HepG2 (cell line): Measurements from ENCODE around the gene CARMIL1. TPM values are rescaled to one million over a fixed set of nuclear protein-coding genes. Genes with fewer than 3 reads are reported as not detected.

Experiments
- ATAC-seq: fragments of 200-7000 bp; cut with Tn5 transposase; 3 replicates; pipeline ENCODE4 v1.9.1; 2020; ENCODE audit warnings: mild to moderate bottlenecking, moderate library complexity
- BruUV-seq: library from RNA; stranded (reverse); fragments of 400-500 nt; replicated peaks from 2 replicates; lab custom pipeline; 2021; lab: Mats Ljungman, UMichigan
- CTCF ChIA-PET: fragments of 300-600 bp; formaldehyde crosslinking; extraction: SDS; loops from one replicate; lab custom pipeline; 2021; ENCODE audit warnings: low total read pairs, inconsistent platforms, low intra/inter-chr PET ratio; lab: Yijun Ruan, JAX
- POLR2A ChIA-PET: fragments of 350-600 bp; sonication (Branson Sonifier 250); formaldehyde crosslinking; loops from one replicate; lab custom pipeline; 2020; ENCODE audit warnings: antibody characterized with exemption, inconsistent platforms; lab: Yijun Ruan, JAX
- DNase-seq: peaks from one replicate; pipeline ENCODE4 v3.0.0-alpha.2; 2015; ENCODE audit warnings: low spot score
- FAIRE-seq: peaks from 3 replicates; lab custom pipeline; 2011; peaks lifted over from hg19 to GRCh38; lab: Jason Lieb, UNC
- H2AFZ ChIP-seq: one replicate; pipeline ENCODE4 v1.6.1; 2011; ENCODE audit warnings: low read length, inconsistent platforms
- H3K27ac ChIP-seq: fragments of 300-600 bp; 3 replicates; pipeline ENCODE4 v1.8.0; 2011; ENCODE audit warnings: mixed run types, mild to moderate bottlenecking, mixed read lengths, low read length, inconsistent platforms; ENCODE audit not compliant: insufficient read depth; ENCODE audit errors: extremely low read length
- H3K27me3 ChIP-seq, 2 experiments: fragments of 200-600 bp in 1 of 2; 2 replicates in 1 of 2; 3 replicates in 1 of 2; pipeline versions ENCODE4 v1.6.0 to v1.8.0; 2011; ENCODE audit warnings: low read length in 2 of 2, mild to moderate bottlenecking in 2 of 2, moderate library complexity in 2 of 2, inconsistent platforms in 1 of 2; ENCODE audit not compliant: insufficient read depth in 2 of 2, control insufficient read depth in 1 of 2
- H3K36me3 ChIP-seq, 2 experiments: fragments of 200-600 bp in 1 of 2; replicated peaks in 1 of 2; 2 replicates in 1 of 2; 3 replicates in 1 of 2; pipeline versions ENCODE4 v1.5.1 to v1.8.0; 2011; ENCODE audit warnings: low read length in 2 of 2, inconsistent platforms in 1 of 2; ENCODE audit not compliant: insufficient read depth in 2 of 2, control insufficient read depth in 1 of 2
- H3K4me1 ChIP-seq: 2 replicates; pipeline ENCODE4 v1.5.1; 2012; ENCODE audit warnings: low read length, inconsistent platforms; ENCODE audit not compliant: insufficient read depth
- H3K4me2 ChIP-seq: 2 replicates; pipeline ENCODE4 v1.6.0; 2011; ENCODE audit warnings: low read depth, low read length, inconsistent platforms
- H3K4me3 ChIP-seq, 3 experiments: fragments of 200-600 bp in 1 of 3; sonication (generic), shearing (Covaris generic) in 1 of 3; replicated peaks in 1 of 3; 2 replicates each; pipeline ENCODE4 v1.5.1; 2011 to 2016; ENCODE audit warnings: low read length in 3 of 3, inconsistent platforms in 2 of 3, low read depth in 2 of 3, mild to moderate bottlenecking in 2 of 3, control low read depth in 1 of 3, mixed read lengths in 1 of 3; ENCODE audit not compliant: insufficient read depth in 1 of 3
- H3K79me2 ChIP-seq: one replicate; pipeline ENCODE4 v1.6.1; 2011; ENCODE audit warnings: low read length, inconsistent platforms; ENCODE audit not compliant: insufficient read depth
- H3K9ac ChIP-seq: 2 replicates; pipeline ENCODE4 v1.6.0; 2011; ENCODE audit warnings: mild to moderate bottlenecking, low read depth, low read length, inconsistent platforms; ENCODE audit not compliant: insufficient read depth
- H3K9me3 ChIP-seq: 2 replicates; pipeline ENCODE4 v1.5.1; 2012; ENCODE audit warnings: mild to moderate bottlenecking, low read length
- H4K20me1 ChIP-seq: 2 replicates; pipeline ENCODE4 v1.6.0; 2011; ENCODE audit warnings: inconsistent platforms, mild to moderate bottlenecking, low read length, moderate library complexity; ENCODE audit not compliant: insufficient read depth
- ATF7-NPFF ChIP-seq: sonication (generic); formaldehyde crosslinking; IDR thresholded peaks from 2 replicates; pipeline ENCODE4 v1.8.1; 2023; ENCODE audit warnings: mild to moderate bottlenecking, low read depth, missing genetic modification reagents, moderate library complexity
- CENPBD1 ChIP-seq: sonication (generic); formaldehyde crosslinking; IDR thresholded peaks from 2 replicates; pipeline ENCODE4 v1.8.0; 2022; ENCODE audit warnings: missing genetic modification reagents, low read depth, mild to moderate bottlenecking, borderline replicate concordance
- ELK4 ChIP-seq: sonication (generic); formaldehyde crosslinking; IDR thresholded peaks from 2 replicates; pipeline ENCODE4 v1.9.0; 2021; ENCODE audit warnings: missing genetic modification reagents, borderline replicate concordance
- HNRNPLL ChIP-seq: fragments of 200-400 bp; formaldehyde crosslinking; IDR thresholded peaks from 2 replicates; pipeline ENCODE4 v1.6.1; 2017; ENCODE audit warnings: mild to moderate bottlenecking, low read depth, low read length; ENCODE audit not compliant: poor library complexity, severe bottlenecking
- KDM4B ChIP-seq: sonication (generic); formaldehyde crosslinking; IDR thresholded peaks from 2 replicates; pipeline ENCODE4 v1.4.0; 2020; ENCODE audit warnings: missing genetic modification reagents
- NR2C2 ChIP-seq: sonication (generic); formaldehyde crosslinking; IDR thresholded peaks from 2 replicates; pipeline ENCODE4 v1.4.0; 2020; ENCODE audit warnings: missing genetic modification reagents, mild to moderate bottlenecking, moderate library complexity, borderline replicate concordance
- PRPF4 ChIP-seq: fragments of 200-400 bp; formaldehyde crosslinking; IDR thresholded peaks from 2 replicates; pipeline ENCODE4 v1.6.1; 2016; ENCODE audit warnings: low read length, low read depth; ENCODE audit not compliant: poor library complexity, severe bottlenecking
- RNF2 ChIP-seq: fragments of 450-650 bp; conservative IDR thresholded peaks from 2 replicates; pipeline ENCODE4 v1.6.1; 2016; ENCODE audit warnings: low read depth
- SMAD1 ChIP-seq: sonication (generic); formaldehyde crosslinking; IDR thresholded peaks from 2 replicates; pipeline ENCODE4 v1.4.0; 2020; ENCODE audit warnings: missing genetic modification reagents, low read depth, mild to moderate bottlenecking, borderline replicate concordance
- SNRNP70 ChIP-seq: fragments of 200-400 bp; formaldehyde crosslinking; IDR thresholded peaks from 2 replicates; pipeline ENCODE4 v1.6.1; 2017; ENCODE audit warnings: mild to moderate bottlenecking, low read depth, low read length, moderate library complexity
- SOX13 ChIP-seq, 3 experiments: fragments of 450-650 bp in 1 of 3; sonication (generic) in 1 of 3; formaldehyde crosslinking in 1 of 3; IDR thresholded peaks in 2 of 3; conservative IDR thresholded peaks in 1 of 3; 2 replicates each; pipeline versions ENCODE4 v1.5.0 to v1.6.1; 2016 to 2020; ENCODE audit warnings: antibody characterized with exemption in 1 of 3, mild to moderate bottlenecking in 1 of 3, missing compliant biosample characterization in 1 of 3, missing genetic modification reagents in 1 of 3, moderate library complexity in 1 of 3
- TAF15 ChIP-seq: fragments of 200-400 bp; formaldehyde crosslinking; IDR thresholded peaks from one replicate; pipeline ENCODE4 v1.6.1; 2018; ENCODE audit warnings: mild to moderate bottlenecking, low read depth, low read length; ENCODE audit not compliant: poor library complexity, severe bottlenecking
- YEATS2 ChIP-seq: sonication (generic); formaldehyde crosslinking; IDR thresholded peaks from 2 replicates; pipeline ENCODE4 v1.4.0; 2020; ENCODE audit warnings: missing genetic modification reagents, borderline replicate concordance
- ZNF3 ChIP-seq: IDR thresholded peaks from 2 replicates; pipeline ENCODE4 v1.7.0; 2017; ENCODE audit warnings: inconsistent platforms
- ZNF607 ChIP-seq: sonication (generic); formaldehyde crosslinking; IDR thresholded peaks from 2 replicates; pipeline ENCODE4 v1.5.1; 2020; ENCODE audit warnings: missing genetic modification reagents, mild to moderate bottlenecking, borderline replicate concordance
- ZNF678 ChIP-seq: sonication (generic); formaldehyde crosslinking; IDR thresholded peaks from 2 replicates; pipeline ENCODE4 v1.4.0; 2020; ENCODE audit warnings: mild to moderate bottlenecking, missing genetic modification reagents
- whole genome bisulfite sequencing: methylation state at CpG from one replicate; pipeline ENCODE4 v1.1.6; 2017; ENCODE audit warnings: low lambda C conversion rate; 5-methylcytosine and 5-hydroxymethylcytosine counted together
- in situ Hi-C: cut with HindIII; loops from 2 replicates; pipeline ENCODE4 v1.10.0; 2017; ENCODE audit warnings: low pct_unique_long_range_greater_than_20kb; ENCODE audit not compliant: extremely low pct_ligation_motif_present
- intact Hi-C: fragments of 100-400 bp; cut with micrococcal nuclease; formaldehyde crosslinking; loops from one replicate; pipeline ENCODE4 v1.10.0; 2022; ENCODE audit not compliant: unreplicated experiment
- polyA plus RNA-seq, 8 experiments: library from polyadenylated mRNA; depleted of rRNA in 3 of 8; stranded (reverse) in 7 of 8; unstranded in 1 of 8; fragments of >200 nt; fragmentation: Illumina TruSeq in 4 of 8; extraction: Trizol in 4 of 8; gene quantifications; 2 replicates each; pipeline versions ENCODE4 v1.2.1 to v1.2.3, GENCODE V29; 2011 to 2016; ENCODE audit warnings: low read depth in 4 of 8, missing spikeins in 1 of 8, mixed read lengths in 1 of 8; ENCODE audit not compliant: insufficient read depth in 1 of 8
- total RNA-seq, 5 experiments: library from RNA; depleted of rRNA; stranded (reverse); fragments of >200 nt; fragmentation: Illumina TruSeq; extraction: Trizol; gene quantifications; 2 replicates each; pipeline ENCODE4 v1.2.3, GENCODE V29; 2016; ENCODE audit warnings: low read depth in 1 of 5
- TF ChIP-seq, protein P1 (sequence below): sonication (generic); formaldehyde crosslinking; IDR thresholded peaks from 2 replicates; pipeline ENCODE4 v1.4.0; 2020; ENCODE audit warnings: missing genetic modification reagents, low read depth, mild to moderate bottlenecking, borderline replicate concordance
- TF ChIP-seq, protein P2 (sequence below): sonication (generic); formaldehyde crosslinking; IDR thresholded peaks from 2 replicates; pipeline ENCODE4 v1.5.0; 2020; ENCODE audit warnings: missing genetic modification reagents

CARMIL1 gene
- total and polyA plus RNA-seq, 2 of the 13 experiments (the other 11 are each of a cell fraction or from before 2014, with no cell fraction given) = 1.8 to 2.6 TPM

- no peak for TF ChIP-seq SNRNP70
- TF ChIP-seq SMAD1 (CRISPR knock-in tag) = no peak
- no peak for TF ChIP-seq HNRNPLL
These were observed 224.5 kb downstream of the CARMIL1 start (continued) for GRCh38 chr6:25503686-25504085.

DNA sequence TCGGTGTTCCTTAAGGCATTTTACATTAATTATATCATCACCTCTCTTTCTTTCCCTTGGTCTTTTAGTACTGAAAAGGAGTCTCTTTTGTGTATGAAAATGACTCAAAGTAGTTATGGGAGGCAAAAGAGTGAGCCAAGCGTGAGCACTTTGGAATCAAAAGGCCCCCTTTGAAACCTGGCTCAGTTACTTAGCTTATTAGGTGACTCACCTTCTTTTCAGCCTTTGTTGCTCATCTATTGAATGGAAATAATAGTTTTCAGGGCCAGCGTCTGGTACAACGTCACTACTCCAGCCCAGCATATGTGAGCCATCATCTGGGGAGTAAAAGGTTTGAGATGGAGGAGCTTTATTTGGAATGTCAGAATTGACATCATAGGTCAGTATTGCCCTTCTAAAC, 225.5 kb downstream of the CARMIL1 start:
- DNase-seq (no peak), ATAC-seq (no peak), FAIRE-seq (no peak)
- H3K4me1 ChIP-seq = no peaks in the 10 kb centered on the region
- no peaks in the 10 kb centered on the region for H3K27me3 ChIP-seq
- H3K79me2 ChIP-seq = no peaks in the 10 kb centered on the region
- intact Hi-C loops (no loop called here), in situ Hi-C loops (no loop called here)
- H3K4me3 ChIP-seq = no peak overlapping the region
- H2AFZ ChIP-seq = no peak overlapping the region
- no peak overlapping the region for H3K27ac ChIP-seq
- H3K36me3 ChIP-seq = no peaks in the 10 kb centered on the region
- BruUV-seq = no TSS peak
- no peaks in the 10 kb centered on the region for H4K20me1 ChIP-seq
- 73% methylated on average over 4 of the region's 4 CpGs for WGBS
- no peak overlapping the region for H3K9ac ChIP-seq
- ChIA-PET POLR2A (no interaction called here), CTCF (no interaction called here)
- no peak for TF ChIP-seq TAF15
- TF ChIP-seq ATF7-NPFF (CRISPR knock-in tag) = no peak
- TF ChIP-seq, protein P1, sequence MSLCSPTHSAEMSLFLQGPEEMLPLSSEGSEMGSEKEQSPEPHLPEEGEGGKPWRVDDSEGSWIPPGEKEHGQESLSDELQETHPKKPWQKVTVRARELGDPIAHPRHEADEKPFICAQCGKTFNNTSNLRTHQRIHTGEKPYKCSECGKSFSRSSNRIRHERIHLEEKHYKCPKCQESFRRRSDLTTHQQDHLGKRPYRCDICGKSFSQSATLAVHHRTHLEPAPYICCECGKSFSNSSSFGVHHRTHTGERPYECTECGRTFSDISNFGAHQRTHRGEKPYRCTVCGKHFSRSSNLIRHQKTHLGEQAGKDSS = no peak
- TF ChIP-seq RNF2 = no peak
- TF ChIP-seq ZNF607 (CRISPR knock-in tag) = no peak
- no peak for TF ChIP-seq YEATS2 (CRISPR knock-in tag)
- TF ChIP-seq CENPBD1 (CRISPR knock-in tag) = no peak
- TF ChIP-seq, protein P2, sequence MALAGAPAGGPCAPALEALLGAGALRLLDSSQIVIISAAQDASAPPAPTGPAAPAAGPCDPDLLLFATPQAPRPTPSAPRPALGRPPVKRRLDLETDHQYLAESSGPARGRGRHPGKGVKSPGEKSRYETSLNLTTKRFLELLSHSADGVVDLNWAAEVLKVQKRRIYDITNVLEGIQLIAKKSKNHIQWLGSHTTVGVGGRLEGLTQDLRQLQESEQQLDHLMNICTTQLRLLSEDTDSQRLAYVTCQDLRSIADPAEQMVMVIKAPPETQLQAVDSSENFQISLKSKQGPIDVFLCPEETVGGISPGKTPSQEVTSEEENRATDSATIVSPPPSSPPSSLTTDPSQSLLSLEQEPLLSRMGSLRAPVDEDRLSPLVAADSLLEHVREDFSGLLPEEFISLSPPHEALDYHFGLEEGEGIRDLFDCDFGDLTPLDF = no peak
- TF ChIP-seq ELK4 (CRISPR knock-in tag) = no peak
- no peak for TF ChIP-seq KDM4B (CRISPR knock-in tag)
- TF ChIP-seq SOX13 (IDR thresholded peaks at IDR 0.05) = no peak
- TF ChIP-seq SOX13 (CRISPR knock-in tag; conservative IDR thresholded peaks at IDR 0.05 in 1 of 2, IDR thresholded peaks at IDR 0.05 in 1 of 2) = no peak
- no peak for TF ChIP-seq NR2C2 (CRISPR knock-in tag)
- TF ChIP-seq ZNF3 (CRISPR knock-in tag) = no peak
- no peak for TF ChIP-seq PRPF4
- TF ChIP-seq ZNF678 (CRISPR knock-in tag) = no peak
- no peaks in the 10 kb centered on the region for H3K9me3 ChIP-seq
- H3K4me2 ChIP-seq = no peak overlapping the region
